Naive thymus-derived CD8-positive, alpha-beta T cell (primary cell): Measurements from ENCODE around the gene GRK5. TPM values are rescaled to one million over a fixed set of nuclear protein-coding genes. Genes with fewer than 3 reads are reported as not detected.
A peak's percentile ranks its signal among the peaks of the same experiment; 100 is the strongest.
"Not testable (repeated sequence)": the region's sequence is repeated elsewhere in the genome, so short reads cannot be mapped to it uniquely, and the experiment has no call there.

Experiments used
- ATAC-seq, 2 donors: fragments of 150-1000 bp; cut with Tn5 transposase in 1 of 2; sonication (Bioruptor Pico), chemical (Tn5 transposase) in 1 of 2; 1 replicate in 1 of 2; 2 replicates in 1 of 2; pipeline ENCODE4 v1.10.0; 2021; ENCODE audit warnings: mild to moderate bottlenecking in 2 of 2, moderate library complexity in 2 of 2
- POLR2A ChIA-PET: fragments of 350-600 bp; sonication (Branson Sonifier 250); formaldehyde crosslinking; loops from one replicate; lab custom pipeline; 2021; ENCODE audit warnings: antibody characterized with exemption; lab: Charles Lee
- DNase-seq, 10 donors: peaks; one replicate each; pipeline versions ENCODE4 v3.0.0 to v3.0.0-alpha.2; 2020 to 2022
- H3K27ac Mint-ChIP-seq, 10 donors: one replicate each; pipeline ENCODE4 v1.8.0; 2020 to 2022; ENCODE audit warnings: mild to moderate bottlenecking in 10 of 10, mixed read lengths in 10 of 10, moderate library complexity in 4 of 10, inconsistent platforms in 1 of 10
- H3K27me3 Mint-ChIP-seq, 5 donors: one replicate each; pipeline ENCODE4 v1.8.0; 2021 to 2022; ENCODE audit warnings: mixed read lengths in 5 of 5
- H3K36me3 Mint-ChIP-seq, 3 donors: one replicate each; pipeline ENCODE4 v1.8.0; 2020 to 2022; ENCODE audit warnings: mixed read lengths in 3 of 3, mild to moderate bottlenecking in 2 of 3, inconsistent platforms in 1 of 3
- H3K4me1 Mint-ChIP-seq, 4 donors: one replicate each; pipeline ENCODE4 v1.8.0; 2021 to 2022; ENCODE audit warnings: mixed read lengths in 4 of 4
- H3K4me3 Mint-ChIP-seq, 10 donors: one replicate each; pipeline ENCODE4 v1.8.0; 2020 to 2022; ENCODE audit warnings: mild to moderate bottlenecking in 10 of 10, mixed read lengths in 10 of 10, moderate library complexity in 6 of 10, inconsistent platforms in 1 of 10
- H3K9me3 Mint-ChIP-seq, 9 donors: one replicate each; pipeline ENCODE4 v1.8.0; 2020 to 2022; ENCODE audit warnings: mixed read lengths in 9 of 9, mild to moderate bottlenecking in 3 of 9, inconsistent platforms in 1 of 9, moderate library complexity in 1 of 9
- polyA plus RNA-seq, 3 donors: library from polyadenylated mRNA; unstranded; fragments of 300-500 nt; fragmentation: Illumina TruSeq; gene quantifications; one replicate each; pipeline ENCODE4 v1.2.3, GENCODE V29; 2021
- total RNA-seq, 8 experiments: library from RNA in 2 of 8; stranded (reverse) in 2 of 8; gene quantifications; one replicate each; pipeline ENCODE4 v1.2.3 and lab custom pipeline; 2021 to 2026

The GRK5 gene
- total and polyA plus RNA-seq, 5 experiments from 2014 or later: 4.4 to 23.2 (median 11.0) TPM

GRCh38 chr10:119423510-119424257 lies 216.3 kb downstream of the GRK5 start:
- Mint-ChIP-seq H3K27ac (peak overlapping the region in 1 of 10 donors; percentile 32), H3K9me3 (no peaks in the 10 kb centered on the region), H3K36me3 (peaks cover 0 to 14% (median 14%) of the 10 kb centered on the region in 3 donors), H3K4me3 (no peak overlapping the region), H3K27me3 (no peaks in the 10 kb centered on the region), H3K4me1 (peaks cover 0 to 6% (median 5%) of the 10 kb centered on the region in 4 donors)
- ATAC-seq (no peak), DNase-seq (no peak)
- POLR2A ChIA-PET: no interaction called here

DNA sequence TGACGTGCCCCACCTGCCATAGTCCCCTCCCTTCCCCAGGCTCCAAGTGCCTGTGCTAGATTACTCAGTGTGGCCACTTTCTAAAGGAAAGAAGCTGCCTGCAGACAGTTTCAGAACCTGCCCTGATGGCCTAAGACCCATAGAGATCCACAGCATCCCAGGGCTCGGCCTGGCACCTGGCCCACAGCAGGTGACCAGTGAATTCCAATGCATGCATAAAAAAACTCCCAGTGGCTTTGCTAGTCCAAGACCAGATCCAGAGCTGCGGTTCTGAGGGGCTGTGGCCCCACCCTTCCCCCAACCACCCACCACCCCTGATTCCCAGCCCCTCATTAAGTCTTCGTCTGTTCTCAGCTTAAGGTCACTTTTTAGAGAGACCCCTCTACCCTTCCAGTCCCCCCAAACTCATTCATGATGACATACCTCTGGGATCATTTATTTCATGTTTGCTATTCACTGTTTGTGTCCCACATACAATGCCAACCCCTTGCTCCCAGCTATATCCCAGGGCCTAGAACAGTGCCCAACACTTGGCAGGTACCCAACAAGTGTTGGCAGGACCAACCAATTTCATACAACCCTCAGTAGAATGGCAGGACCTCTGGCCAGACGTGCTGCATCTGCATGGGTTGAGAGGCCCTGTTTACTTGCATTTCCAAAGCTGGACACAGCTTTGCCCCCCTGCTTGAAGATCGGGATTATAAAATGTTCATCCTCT lies 217.0 kb downstream of the GRK5 start:
- DNase-seq (no peak), ATAC-seq (no peak)
- POLR2A ChIA-PET: no interaction called here
- Mint-ChIP-seq H3K36me3 (peaks cover 0 to 14% (median 14%) of the 10 kb centered on the region in 3 donors), H3K27ac (peak overlapping the region in 2 of 10 donors; percentile 31 to 76), H3K9me3 (no peaks in the 10 kb centered on the region), H3K4me3 (no peak overlapping the region), H3K4me1 (peaks cover 0 to 13% (median 10%) of the 10 kb centered on the region in 4 donors), H3K27me3 (no peaks in the 10 kb centered on the region)

GRCh38 chr10:119425102-119425880 lies 217.9 kb downstream of the GRK5 start:
- DNase-seq: no peak
- Mint-ChIP-seq H3K27me3 (no peaks in the 10 kb centered on the region), H3K4me1 (peaks cover 0 to 16% (median 12%) of the 10 kb centered on the region in 4 donors), H3K9me3 (no peaks in the 10 kb centered on the region), H3K27ac (peak overlapping the region in 1 of 10 donors; percentile 48), H3K36me3 (peaks cover 0 to 14% (median 14%) of the 10 kb centered on the region in 3 donors), H3K4me3 (no peak overlapping the region)
- ATAC-seq: no peak
- POLR2A ChIA-PET: no interaction called here

GRCh38 chr10:119425881-119426170 lies 218.5 kb downstream of the GRK5 start:
- ATAC-seq (no peak), DNase-seq (no peak)
- Mint-ChIP-seq H3K27me3 (no peaks in the 10 kb centered on the region), H3K9me3 (no peaks in the 10 kb centered on the region), H3K27ac (no peak overlapping the region), H3K4me3 (no peak overlapping the region), H3K36me3 (peaks cover 0 to 14% (median 13%) of the 10 kb centered on the region in 3 donors), H3K4me1 (peaks cover 0 to 16% (median 12%) of the 10 kb centered on the region in 4 donors)
- POLR2A ChIA-PET: no interaction called here

- Mint-ChIP-seq H3K9me3 (no peaks in the 10 kb centered on the region), H3K36me3 (peaks cover 0 to 17% (median 14%) of the 10 kb centered on the region in 3 donors), H3K27me3 (no peaks in the 10 kb centered on the region), H3K4me3 (no peak overlapping the region), H3K27ac (no peak overlapping the region), H3K4me1 (peaks cover 0 to 16% (median 12%) of the 10 kb centered on the region in 4 donors)
- POLR2A ChIA-PET: no interaction called here
- no peak for DNase-seq
- ATAC-seq: no peak
Observed at GRCh38 chr10:119426699-119427098, 219.3 kb downstream of the GRK5 start.

DNA sequence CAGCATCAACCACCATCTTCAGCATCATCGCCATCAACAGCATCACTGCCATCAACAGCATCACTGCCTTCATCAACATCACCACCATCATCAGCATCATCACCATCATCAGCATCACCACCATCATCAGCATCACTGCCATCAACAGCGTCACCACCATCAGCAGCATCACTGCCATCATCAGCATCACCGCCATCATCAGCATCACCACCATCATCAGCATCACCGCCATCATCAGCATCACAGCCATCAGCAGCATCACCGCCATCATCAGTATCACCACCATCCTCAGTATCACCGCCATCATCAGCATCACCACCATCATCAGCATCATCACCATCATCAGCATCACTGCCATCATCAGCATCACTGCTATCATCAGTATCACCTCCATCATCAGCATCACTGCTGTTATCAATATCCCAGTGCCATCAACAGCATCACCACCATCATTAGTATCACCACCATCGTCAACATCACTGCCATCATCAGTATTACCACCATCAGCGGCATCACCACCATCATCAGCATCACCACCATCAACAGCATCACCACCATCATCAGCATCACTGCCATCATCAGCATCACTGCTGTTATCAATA lies 220.0 kb downstream of the GRK5 start:
- peaks cover 0 to 16% (median 12%) of the 10 kb centered on the region in 4 donors for H3K4me1 Mint-ChIP-seq
- DNase-seq (no peak), ATAC-seq (no peak)
- H3K4me3 Mint-ChIP-seq: no peak overlapping the region
- no peak overlapping the region for H3K27ac Mint-ChIP-seq
- H3K36me3 Mint-ChIP-seq: peaks cover 0 to 19% (median 14%) of the 10 kb centered on the region in 3 donors
- H3K9me3 Mint-ChIP-seq: no peaks in the 10 kb centered on the region
- POLR2A ChIA-PET: no interaction called here
- no peaks in the 10 kb centered on the region for H3K27me3 Mint-ChIP-seq

GRCh38 chr10:119428789-119429188 lies 221.4 kb downstream of the GRK5 start:
- no peaks in the 10 kb centered on the region for H3K27me3 Mint-ChIP-seq
- peaks cover 0 to 18% (median 12%) of the 10 kb centered on the region in 4 donors for H3K4me1 Mint-ChIP-seq
- H3K27ac Mint-ChIP-seq: peak overlapping the region in 2 of 10 donors; percentile 33 to 49
- peaks cover 0 to 3% (median 0%) of the 10 kb centered on the region in 9 donors for H3K9me3 Mint-ChIP-seq
- peaks cover 0 to 23% (median 19%) of the 10 kb centered on the region in 3 donors for H3K36me3 Mint-ChIP-seq
- POLR2A ChIA-PET: no interaction called here
- no peak for DNase-seq
- peak overlapping the region in 3 of 10 donors; percentile 18 to 33 (median 27) for H3K4me3 Mint-ChIP-seq
- no peak for ATAC-seq

GRCh38 chr10:119429771-119430170 lies 222.4 kb downstream of the GRK5 start:
- ATAC-seq: no peak
- peak overlapping the region in 1 of 10 donors; percentile 72 for H3K27ac Mint-ChIP-seq
- H3K27me3 Mint-ChIP-seq: no peaks in the 10 kb centered on the region
- POLR2A ChIA-PET: no interaction called here
- no peak overlapping the region for H3K4me3 Mint-ChIP-seq
- H3K9me3 Mint-ChIP-seq: peaks cover 0 to 5% (median 0%) of the 10 kb centered on the region in 9 donors
- no peak for DNase-seq
- H3K36me3 Mint-ChIP-seq: peaks cover 5 to 30% (median 21%) of the 10 kb centered on the region in 3 donors
- peaks cover 0 to 18% (median 10%) of the 10 kb centered on the region in 4 donors for H3K4me1 Mint-ChIP-seq

- no peak overlapping the region for H3K27ac Mint-ChIP-seq
- no peak for ATAC-seq
- H3K4me3 Mint-ChIP-seq: no peak overlapping the region
- H3K9me3 Mint-ChIP-seq: peaks cover 0 to 7% (median 3%) of the 10 kb centered on the region in 9 donors
- DNase-seq: no peak
- peaks cover 13 to 35% (median 27%) of the 10 kb centered on the region in 3 donors for H3K36me3 Mint-ChIP-seq
- H3K4me1 Mint-ChIP-seq: peaks cover 0 to 18% (median 10%) of the 10 kb centered on the region in 4 donors
- no peaks in the 10 kb centered on the region for H3K27me3 Mint-ChIP-seq
- POLR2A ChIA-PET: no interaction called here
Observed at GRCh38 chr10:119431034-119431772, 223.8 kb downstream of the GRK5 start.

- peaks cover 0 to 7% (median 3%) of the 10 kb centered on the region in 9 donors for H3K9me3 Mint-ChIP-seq
- POLR2A ChIA-PET: interaction anchor here (0.6 kb wide), 1 partner anchor 293 kb away, joined by 4 read pairs; no protein-coding TSS in a partner anchor
- DNase-seq: no peak
- no peak overlapping the region for H3K27ac Mint-ChIP-seq
- H3K4me3 Mint-ChIP-seq: no peak overlapping the region
- no peaks in the 10 kb centered on the region for H3K27me3 Mint-ChIP-seq
- H3K36me3 Mint-ChIP-seq: peaks cover 13 to 35% (median 27%) of the 10 kb centered on the region in 3 donors
- peaks cover 0 to 18% (median 10%) of the 10 kb centered on the region in 4 donors for H3K4me1 Mint-ChIP-seq
- no peak for ATAC-seq
Observed at GRCh38 chr10:119431773-119432135, 224.4 kb downstream of the GRK5 start.

DNA sequence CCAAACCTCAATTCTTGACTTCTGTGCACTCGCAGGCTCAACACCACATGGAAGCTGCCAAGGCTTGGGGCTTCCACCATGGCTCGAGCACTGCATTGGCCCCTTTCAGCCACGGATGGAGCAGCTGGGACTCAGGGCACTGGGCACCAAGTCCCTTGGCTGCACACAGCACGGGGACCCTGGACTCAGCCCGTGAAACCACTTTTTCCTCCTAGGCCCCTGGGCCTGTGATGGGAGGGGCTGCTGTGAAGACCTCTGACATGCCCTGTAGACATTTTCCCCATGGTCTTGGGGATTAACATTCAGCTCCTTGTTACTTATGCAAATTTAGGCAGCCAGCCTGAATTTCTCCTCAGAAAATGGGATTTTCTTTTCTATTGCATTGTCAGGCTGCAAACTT lies 227.6 kb downstream of the GRK5 start:
- H3K4me1 Mint-ChIP-seq, POLR2A ChIA-PET, H3K27me3 Mint-ChIP-seq, DNase-seq, H3K9me3 Mint-ChIP-seq, ATAC-seq, H3K27ac Mint-ChIP-seq: not testable (repeated sequence)
- Mint-ChIP-seq H3K4me3 (peak overlapping the region in 1 of 10 donors; percentile 8), H3K36me3 (peaks cover 13 to 45% (median 44%) of the 10 kb centered on the region in 3 donors)
